GM12872 (cell line): ENCODE results near the gene DRAM2.

Experiments used
- TF ChIP-seq, protein P1 (sequence below): IDR thresholded peaks from 3 replicates; pipeline ENCODE4 v1.5.1; 2011; ENCODE audit warnings: low read depth, mild to moderate bottlenecking, low read length, moderate library complexity; ENCODE audit not compliant: insufficient read depth

Gene DRAM2

GRCh38 chr1:111126354-111126753 lies 13.5 kb downstream of the DRAM2 start:
- TF ChIP-seq, protein P1, sequence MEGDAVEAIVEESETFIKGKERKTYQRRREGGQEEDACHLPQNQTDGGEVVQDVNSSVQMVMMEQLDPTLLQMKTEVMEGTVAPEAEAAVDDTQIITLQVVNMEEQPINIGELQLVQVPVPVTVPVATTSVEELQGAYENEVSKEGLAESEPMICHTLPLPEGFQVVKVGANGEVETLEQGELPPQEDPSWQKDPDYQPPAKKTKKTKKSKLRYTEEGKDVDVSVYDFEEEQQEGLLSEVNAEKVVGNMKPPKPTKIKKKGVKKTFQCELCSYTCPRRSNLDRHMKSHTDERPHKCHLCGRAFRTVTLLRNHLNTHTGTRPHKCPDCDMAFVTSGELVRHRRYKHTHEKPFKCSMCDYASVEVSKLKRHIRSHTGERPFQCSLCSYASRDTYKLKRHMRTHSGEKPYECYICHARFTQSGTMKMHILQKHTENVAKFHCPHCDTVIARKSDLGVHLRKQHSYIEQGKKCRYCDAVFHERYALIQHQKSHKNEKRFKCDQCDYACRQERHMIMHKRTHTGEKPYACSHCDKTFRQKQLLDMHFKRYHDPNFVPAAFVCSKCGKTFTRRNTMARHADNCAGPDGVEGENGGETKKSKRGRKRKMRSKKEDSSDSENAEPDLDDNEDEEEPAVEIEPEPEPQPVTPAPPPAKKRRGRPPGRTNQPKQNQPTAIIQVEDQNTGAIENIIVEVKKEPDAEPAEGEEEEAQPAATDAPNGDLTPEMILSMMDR: no peak

DNA sequence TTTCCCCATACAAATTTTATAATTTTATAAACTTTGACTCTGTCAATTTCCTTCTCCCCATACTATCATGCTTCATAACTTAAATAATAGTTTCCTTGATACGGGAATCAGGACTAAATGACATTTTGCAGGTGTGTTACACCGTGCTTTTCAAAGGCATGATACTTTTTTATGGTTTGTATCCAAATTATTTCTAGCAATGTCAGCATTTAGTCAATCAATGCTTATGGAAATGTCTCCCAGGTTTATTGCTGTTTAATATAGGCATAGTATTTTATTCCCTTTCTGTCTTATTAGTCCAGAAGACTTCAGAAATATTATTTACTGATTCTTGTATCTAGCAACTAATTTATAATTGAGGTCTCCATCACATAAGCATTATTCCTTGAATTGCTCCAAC lies 23.4 kb downstream of the DRAM2 start:
- TF ChIP-seq, protein P1: no peak

DNA sequence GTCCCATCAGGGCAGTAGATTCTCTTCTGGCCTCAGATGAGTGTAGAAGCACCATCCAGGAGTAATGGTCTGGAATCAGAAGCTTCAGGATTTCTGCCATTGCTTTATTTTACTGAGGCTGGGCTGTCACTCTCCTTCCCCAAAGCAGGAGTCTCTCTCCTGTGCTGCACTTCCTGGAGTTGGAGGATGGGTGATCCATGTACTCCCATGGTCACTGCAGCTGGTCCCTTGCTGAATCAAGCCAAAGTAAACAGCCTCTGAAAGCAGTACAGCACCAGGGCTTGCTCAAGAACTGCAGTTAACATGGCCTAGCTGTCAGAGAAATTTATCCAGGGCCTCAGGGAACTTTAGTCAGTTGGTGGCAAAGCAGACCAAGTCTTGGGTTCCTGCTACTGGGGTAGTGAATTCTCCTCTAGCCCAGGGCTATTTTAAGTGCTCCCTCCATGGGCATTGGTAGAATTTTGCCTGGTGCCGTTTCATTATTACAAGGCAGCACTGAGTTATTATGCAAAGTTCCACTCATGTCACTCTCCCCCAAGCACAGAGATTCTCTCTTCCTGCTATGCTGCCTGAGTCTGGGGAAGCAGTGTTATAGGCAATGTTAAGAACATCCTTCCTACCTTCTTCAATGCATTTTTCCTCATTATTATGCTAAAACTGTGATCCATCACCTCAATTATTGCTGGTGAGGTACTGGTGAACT lies 29.5 kb downstream of the DRAM2 start:
- TF ChIP-seq, protein P1: no peak

DNA sequence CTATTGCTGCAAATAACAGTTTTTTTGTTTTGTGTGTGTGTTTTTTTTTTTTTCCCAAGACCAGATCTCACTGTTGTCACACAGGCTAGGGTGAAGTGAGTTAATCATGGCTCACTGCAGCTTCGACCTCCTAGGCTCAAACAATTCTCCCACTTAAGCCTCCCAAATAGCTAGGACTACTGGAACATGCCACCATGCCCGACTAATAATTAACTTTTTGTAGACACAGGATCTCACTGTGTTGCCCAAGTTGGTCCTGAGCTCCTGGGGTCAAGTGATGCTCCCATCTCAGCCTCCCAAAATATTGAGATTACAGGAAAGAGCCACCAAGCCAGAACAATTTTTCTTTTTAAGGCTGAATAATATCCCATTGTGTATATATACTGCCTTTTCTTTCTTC lies 34.9 kb downstream of the DRAM2 start:
- TF ChIP-seq, protein P1: no peak

DNA sequence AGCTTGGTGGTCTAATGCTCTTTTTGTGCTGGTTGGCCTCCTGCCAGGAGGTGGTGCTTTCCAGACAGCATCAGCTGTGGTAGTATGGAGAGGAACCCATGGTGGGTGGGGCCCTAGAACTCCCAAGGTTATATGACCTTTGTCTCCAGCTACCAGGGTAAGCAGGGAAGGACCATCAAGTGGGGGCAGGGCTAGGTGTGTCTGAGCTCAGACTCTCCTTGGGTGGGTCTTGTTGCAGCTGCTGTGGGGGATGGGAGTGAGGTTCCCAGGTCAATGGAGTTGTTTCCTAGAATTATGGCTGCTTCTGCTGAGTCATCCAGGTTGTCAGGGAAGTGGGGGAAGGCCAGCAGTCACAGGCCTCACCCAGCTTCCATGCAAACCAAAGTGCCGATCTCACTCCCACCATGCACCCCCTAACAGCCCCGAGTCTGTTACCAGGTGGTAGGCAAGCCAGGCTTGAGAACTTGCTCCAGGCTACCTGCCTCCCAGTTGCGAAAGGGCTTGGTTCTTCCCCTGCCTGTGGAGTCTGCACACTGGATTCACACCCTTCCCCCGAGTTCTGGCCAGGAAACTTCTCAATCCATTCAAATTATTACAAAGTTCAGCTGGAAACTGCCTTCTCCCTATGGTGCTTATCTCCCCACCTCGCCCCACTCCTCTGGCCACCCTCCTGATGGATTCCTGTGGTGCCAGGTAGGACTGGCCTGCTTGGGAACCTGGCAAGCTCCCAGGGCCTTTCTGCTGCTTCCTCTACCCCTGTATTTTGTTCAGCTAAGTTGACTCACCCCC lies 37.8 kb downstream of the DRAM2 start:
- TF ChIP-seq, protein P1: no peak

- TF ChIP-seq, protein P1: no peak
Observed at GRCh38 chr1:111099289-111099688, 40.6 kb downstream of the DRAM2 start.

DNA sequence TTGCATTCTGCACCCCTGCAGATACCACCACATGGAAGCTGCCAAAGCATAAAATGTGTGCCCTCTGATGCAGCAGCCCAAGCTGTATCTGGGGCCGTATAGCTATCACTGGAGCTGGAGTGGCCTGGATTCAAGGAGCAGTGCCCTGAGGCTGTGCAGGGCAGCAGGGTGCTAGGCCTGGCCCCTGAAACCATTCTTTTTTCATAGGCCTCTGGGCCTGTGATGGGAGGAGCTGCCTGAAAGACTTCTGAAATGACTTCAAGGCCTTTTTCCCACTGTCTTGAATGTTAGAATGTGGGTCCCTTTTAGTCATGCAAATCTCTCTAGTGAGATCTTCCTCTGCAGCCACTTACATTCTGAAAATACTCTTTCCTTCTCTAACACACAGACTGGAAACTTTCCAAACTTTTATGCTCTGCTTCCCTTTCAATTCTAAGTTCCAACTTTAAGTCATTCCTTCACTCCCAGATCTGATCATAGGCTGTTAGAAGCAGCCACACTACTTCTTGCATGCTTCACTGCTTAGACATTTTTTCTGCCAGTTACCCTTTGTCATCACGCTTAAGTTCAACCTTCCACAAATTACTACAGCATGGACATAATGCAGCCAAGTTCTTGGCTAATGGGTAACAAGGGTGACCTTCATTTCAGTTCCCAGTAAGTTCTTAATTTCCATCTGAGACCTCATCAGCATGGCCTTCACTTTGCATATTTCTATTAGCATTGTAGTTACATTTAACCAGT lies 42.4 kb downstream of the DRAM2 start:
- TF ChIP-seq, protein P1: no peak
